GM23338 (cell line): ENCODE data around the gene TSHZ3.

Experiments used
- CREB1 ChIP-seq: fragments of 250-450 bp; sonication (Bioruptor Pico); IDR thresholded peaks from 2 replicates; pipeline ENCODE4 v1.5.0; 2020; ENCODE audit warnings: low read depth, mild to moderate bottlenecking, moderate library complexity
- CTCF ChIP-seq, 2 experiments: fragments of 200-600 bp in 1 of 2; sonication (generic) in 1 of 2; conservative IDR thresholded peaks; 2 replicates each; pipeline versions ENCODE4 v1.5.1 to v1.6.1; 2016 to 2017; ENCODE audit warnings: antibody characterized with exemption in 2 of 2, low read depth in 2 of 2, mild to moderate bottlenecking in 2 of 2, moderate library complexity in 1 of 2
- EZH2 ChIP-seq: fragments of 200-600 bp; sonication (generic); IDR thresholded peaks from one replicate; pipeline ENCODE4 v1.8.0; 2017; ENCODE audit warnings: antibody characterized with exemption, mild to moderate bottlenecking, low read depth; ENCODE audit not compliant: unreplicated experiment
- EZH2phosphoT487 ChIP-seq: fragments of 200-600 bp; sonication (generic); IDR thresholded peaks from one replicate; pipeline ENCODE4 v1.8.1; 2018; ENCODE audit warnings: antibody characterized with exemption; ENCODE audit not compliant: unreplicated experiment
- POLR2AphosphoS5 ChIP-seq: IDR thresholded peaks from 2 replicates; pipeline ENCODE4 v1.6.1; 2016; ENCODE audit warnings: antibody characterized with exemption, low read depth
- STAT1 ChIP-seq: IDR thresholded peaks from one replicate; pipeline ENCODE4 v1.6.1; 2016; ENCODE audit warnings: antibody characterized with exemption; ENCODE audit not compliant: unreplicated experiment

- no peak for TF ChIP-seq CTCF (conservative IDR thresholded peaks at IDR 0.05; ENCODE audit: low read depth in 2 of 2)
- no peak for TF ChIP-seq EZH2phosphoT487
- no peak for TF ChIP-seq STAT1
- no peak for TF ChIP-seq POLR2AphosphoS5
- no peak for TF ChIP-seq CREB1
- TF ChIP-seq EZH2: no peak
These were observed 79.7 kb downstream of the TSHZ3 start for GRCh38 chr19:31269425-31270127.
